H9 (cell line): ENCODE measurements around the gene RPL23. TPM values are rescaled to one million over a fixed set of nuclear protein-coding genes. Genes with fewer than 3 reads are reported as not detected.

Experiments
- DNase-seq: peaks from one replicate; pipeline ENCODE4 v3.0.0-alpha.2; 2017
- H2AFZ ChIP-seq: one replicate; pipeline ENCODE4 v1.6.1; 2013; ENCODE audit warnings: mild to moderate bottlenecking, low read length, control low read depth, moderate library complexity
- H2AK5ac ChIP-seq: 2 replicates; pipeline ENCODE4 v1.6.1; 2013; ENCODE audit warnings: low read length, control low read depth, mixed read lengths; ENCODE audit not compliant: insufficient read length
- H2BK120ac ChIP-seq: one replicate; pipeline ENCODE4 v1.6.1; 2013; ENCODE audit warnings: low read depth, mild to moderate bottlenecking, low read length, control low read depth, inconsistent platforms; ENCODE audit not compliant: poor library complexity, severe bottlenecking
- H2BK12ac ChIP-seq: 2 replicates; pipeline ENCODE4 v1.6.1; 2013; ENCODE audit warnings: low read length, control low read depth, mixed read lengths, low read depth; ENCODE audit not compliant: insufficient read length
- H2BK15ac ChIP-seq: 2 replicates; pipeline ENCODE4 v1.6.1; 2013; ENCODE audit warnings: low read depth, low read length, control low read depth
- H2BK20ac ChIP-seq: one replicate; pipeline ENCODE4 v1.6.1; 2013; ENCODE audit warnings: low read depth, mild to moderate bottlenecking, low read length, control low read depth, inconsistent platforms; ENCODE audit not compliant: poor library complexity, severe bottlenecking
- H2BK5ac ChIP-seq: 2 replicates; pipeline ENCODE4 v1.6.1; 2013; ENCODE audit warnings: low read length, control low read depth, mixed read lengths; ENCODE audit not compliant: insufficient read length
- H3K14ac ChIP-seq: 2 replicates; pipeline ENCODE4 v1.6.1; 2013; ENCODE audit warnings: low read length, control low read depth; ENCODE audit not compliant: insufficient read depth
- H3K18ac ChIP-seq: 2 replicates; pipeline ENCODE4 v1.6.1; 2013; ENCODE audit warnings: low read depth, mild to moderate bottlenecking, mixed read lengths, low read length, control low read depth; ENCODE audit not compliant: insufficient read length
- H3K23ac ChIP-seq: 2 replicates; pipeline ENCODE4 v1.6.1; 2013; ENCODE audit warnings: low read length, control low read depth, mixed read lengths, low read depth; ENCODE audit not compliant: insufficient read length
- H3K23me2 ChIP-seq: 2 replicates; pipeline ENCODE4 v1.6.1; 2013; ENCODE audit warnings: low read depth, mild to moderate bottlenecking, mixed read lengths, low read length, control low read depth; ENCODE audit not compliant: insufficient read length, poor library complexity, severe bottlenecking
- H3K27ac ChIP-seq: 2 replicates; pipeline ENCODE4 v1.5.1; 2013; ENCODE audit warnings: low read length, control low read depth, mixed read lengths, low read depth; ENCODE audit not compliant: insufficient read length
- H3K27me3 ChIP-seq: 2 replicates; pipeline ENCODE4 v1.6.1; 2013; ENCODE audit warnings: low read length, control low read depth, inconsistent platforms; ENCODE audit not compliant: insufficient read depth
- H3K4ac ChIP-seq: 2 replicates; pipeline ENCODE4 v1.6.1; 2013; ENCODE audit warnings: low read depth, mild to moderate bottlenecking, control low read depth, inconsistent platforms, low read length, moderate library complexity
- H3K4me1 ChIP-seq: 2 replicates; pipeline ENCODE4 v1.6.1; 2013; ENCODE audit warnings: low read length, control low read depth, inconsistent platforms; ENCODE audit not compliant: insufficient read depth
- H3K4me2 ChIP-seq: 2 replicates; pipeline ENCODE4 v1.6.1; 2013; ENCODE audit warnings: low read length, control low read depth, mixed read lengths; ENCODE audit not compliant: insufficient read length, insufficient read depth
- H3K56ac ChIP-seq: 2 replicates; pipeline ENCODE4 v1.6.1; 2013; ENCODE audit warnings: low read depth, mild to moderate bottlenecking, mixed read lengths, low read length, control low read depth; ENCODE audit not compliant: insufficient read length
- H3K79me1 ChIP-seq: 2 replicates; pipeline ENCODE4 v1.6.1; 2013; ENCODE audit warnings: low read depth, mild to moderate bottlenecking, moderate library complexity, low read length, control low read depth, inconsistent platforms; ENCODE audit not compliant: insufficient read depth, poor library complexity, severe bottlenecking
- H3K79me2 ChIP-seq: 2 replicates; pipeline ENCODE4 v1.6.1; 2013; ENCODE audit warnings: low read length, control low read depth, inconsistent platforms; ENCODE audit not compliant: insufficient read depth
- H3K9ac ChIP-seq: 2 replicates; pipeline ENCODE4 v1.6.1; 2013; ENCODE audit warnings: low read length, control low read depth, mixed read lengths; ENCODE audit not compliant: insufficient read length; ENCODE audit errors: extremely low read depth
- H3K9me3 ChIP-seq: one replicate; pipeline ENCODE4 v1.6.1; 2013; ENCODE audit warnings: low read depth, low read length, inconsistent platforms; ENCODE audit not compliant: control insufficient read depth
- H3T11ph ChIP-seq: one replicate; pipeline ENCODE4 v1.6.1; 2013; ENCODE audit warnings: mild to moderate bottlenecking, low read length, control low read depth, inconsistent platforms
- H4K20me1 ChIP-seq: one replicate; pipeline ENCODE4 v1.6.1; 2013; ENCODE audit not compliant: control insufficient read depth, insufficient read length, insufficient read depth
- H4K5ac ChIP-seq: 2 replicates; pipeline ENCODE4 v1.6.1; 2013; ENCODE audit warnings: low read depth, mild to moderate bottlenecking, mixed read lengths, low read length, control low read depth; ENCODE audit not compliant: insufficient read length
- H4K8ac ChIP-seq: replicated peaks from 2 replicates; pipeline ENCODE4 v1.6.1; 2013; ENCODE audit warnings: low read length, control low read depth, mixed read lengths, low read depth; ENCODE audit not compliant: insufficient read length
- H4K91ac ChIP-seq: 2 replicates; pipeline ENCODE4 v1.6.1; 2013; ENCODE audit warnings: low read depth, mild to moderate bottlenecking, moderate library complexity, mixed read lengths, low read length, control low read depth; ENCODE audit not compliant: insufficient read length
- H3K27ac Mint-ChIP-seq, 3 experiments: 2 replicates in 2 of 3; 3 replicates in 1 of 3; pipeline ENCODE4 v1.8.0; 2020 to 2021; ENCODE audit warnings: mixed read lengths in 3 of 3, mild to moderate bottlenecking in 1 of 3, moderate library complexity in 1 of 3
- H3K27me3 Mint-ChIP-seq: 2 replicates; pipeline ENCODE4 v1.8.0; 2021; ENCODE audit warnings: low read depth, mild to moderate bottlenecking, moderate library complexity, mixed read lengths
- H3K36me3 Mint-ChIP-seq, 3 experiments: 2 replicates in 2 of 3; 3 replicates in 1 of 3; pipeline ENCODE4 v1.8.0; 2020 to 2021; ENCODE audit warnings: low read depth in 3 of 3, mixed read lengths in 3 of 3; ENCODE audit not compliant: insufficient read depth in 1 of 3
- H3K4me1 Mint-ChIP-seq, 2 experiments: 2 replicates each; pipeline ENCODE4 v1.8.0; 2020; ENCODE audit warnings: mixed read lengths in 2 of 2
- H3K4me3 Mint-ChIP-seq, 2 experiments: 2 replicates in 1 of 2; 3 replicates in 1 of 2; pipeline ENCODE4 v1.8.0; 2020 to 2021; ENCODE audit warnings: mild to moderate bottlenecking in 2 of 2, mixed read lengths in 2 of 2, moderate library complexity in 1 of 2
- H3K9me3 Mint-ChIP-seq, 2 experiments: 2 replicates in 1 of 2; 3 replicates in 1 of 2; pipeline ENCODE4 v1.8.0; 2020; ENCODE audit warnings: mild to moderate bottlenecking in 2 of 2, mixed read lengths in 2 of 2, moderate library complexity in 1 of 2
- CTCF ChIP-seq: fragments of 200-600 bp; sonication (generic); conservative IDR thresholded peaks from 3 replicates; pipeline ENCODE4 v1.8.0; 2021; ENCODE audit warnings: antibody characterized with exemption, mild to moderate bottlenecking
- WGBS: extraction: QIAGEN DNeasy Blood & Tissue Kit; methylation state at CpG from one replicate; pipeline ENCODE4 v1.1.7; 2013; ENCODE audit warnings: missing lambda C conversion rate, low lambda C conversion rate, mixed read lengths; ENCODE audit not compliant: insufficient read length; ENCODE audit errors: extremely low coverage; 5-methylcytosine and 5-hydroxymethylcytosine counted together
- total RNA-seq: library from RNA; stranded (reverse); gene quantifications from 2 replicates; pipeline ENCODE4 v1.2.1, GENCODE V29; 2021

Gene RPL23
- total RNA-seq, 1 experiment from 2014 or later, result 2,084 TPM

- Histone ChIP-seq H3K18ac (no peak overlapping the region), H4K91ac (no peak overlapping the region), H3K23ac (no peak overlapping the region), H2BK12ac (no peak overlapping the region), H2AFZ (no peak overlapping the region), H4K5ac (no peak overlapping the region), H2BK15ac (no peak overlapping the region), H3K56ac (no peak overlapping the region), H3K9ac (no peak overlapping the region), H3K27me3 (no peaks in the 10 kb centered on the region), H3K23me2 (no peaks in the 10 kb centered on the region), H2BK5ac (no peak overlapping the region), H3K4me2 (no peak overlapping the region), H3K27ac (no peak overlapping the region), H3K14ac (no peak overlapping the region), H3K79me2 (no peaks in the 10 kb centered on the region), H3K4ac (no peak overlapping the region), H4K8ac (no peak overlapping the region), H2BK20ac (no peak overlapping the region), H4K20me1 (no peaks in the 10 kb centered on the region), H3T11ph (no peak overlapping the region), H3K79me1 (no peaks in the 10 kb centered on the region), H2BK120ac (no peak overlapping the region), H2AK5ac (no peak overlapping the region), H3K4me1 (no peaks in the 10 kb centered on the region), H3K9me3 (no peaks in the 10 kb centered on the region)
- H3K9me3 Mint-ChIP-seq, result no peaks in the 10 kb centered on the region
- no CpG with 5 or more reads among the region's 12 CpGs for WGBS
- H3K4me3 Mint-ChIP-seq, result no peak overlapping the region
- H3K36me3 Mint-ChIP-seq, result peaks cover 5 to 35% (median 25%) of the 10 kb centered on the region in 3 experiments; a peak in 5 of 7 replicates
- peak overlapping the region; percentile 81 to 93 (median 92); a peak in 6 of 7 replicates for H3K27ac Mint-ChIP-seq
- no peak for TF ChIP-seq CTCF
- peaks cover 19 to 27% of the 10 kb centered on the region in 2 experiments for H3K4me1 Mint-ChIP-seq
- H3K27me3 Mint-ChIP-seq, result no peaks in the 10 kb centered on the region
- no peak for DNase-seq
These were observed 44.3 kb upstream of the RPL23 start for GRCh38 chr17:38897671-38898290.
